CD4-positive, CD25-positive, alpha-beta regulatory T cell (primary cell): ENCODE results near the gene GFI1B. TPM values are rescaled to one million over a fixed set of nuclear protein-coding genes. Genes with fewer than 3 reads are reported as not detected.
"Not testable (repeated sequence)": the region's sequence is repeated elsewhere in the genome, so short reads cannot be mapped to it uniquely, and the experiment has no call there.

Experiments
- ATAC-seq, 2 donors: fragments of 150-1000 bp; cut with Tn5 transposase; one replicate each; pipeline ENCODE4 v1.10.0; 2021; ENCODE audit warnings: low read depth in 2 of 2, moderate number of reproducible peaks in 2 of 2, moderate library complexity in 1 of 2
- DNase-seq, 3 donors: peaks; one replicate each; pipeline versions ENCODE4 v3.0.0 to v3.0.0-alpha.2; 2012 to 2022; ENCODE audit warnings: mixed read lengths in 1 of 3
- H3K27ac ChIP-seq: one replicate; pipeline ENCODE4 v1.7.0; 2013; ENCODE audit warnings: mild to moderate bottlenecking, low read length; ENCODE audit not compliant: insufficient read depth, poor library complexity, severe bottlenecking
- H3K27me3 ChIP-seq: one replicate; pipeline ENCODE4 v1.7.0; 2013; ENCODE audit warnings: low read length; ENCODE audit not compliant: control insufficient read depth, insufficient read depth
- H3K36me3 ChIP-seq: one replicate; pipeline ENCODE4 v1.7.0; 2013; ENCODE audit warnings: mild to moderate bottlenecking, low read length, moderate library complexity; ENCODE audit not compliant: control insufficient read depth, insufficient read depth
- H3K4me1 ChIP-seq: 2 replicates; pipeline ENCODE4 v1.7.0; 2013; ENCODE audit warnings: mild to moderate bottlenecking, low read length; ENCODE audit not compliant: insufficient read depth, control insufficient read depth, poor library complexity, severe bottlenecking
- H3K4me3 ChIP-seq: one replicate; pipeline ENCODE4 v1.7.0; 2013; ENCODE audit warnings: low read depth, mild to moderate bottlenecking, low read length, moderate library complexity
- H3K9me3 ChIP-seq, 2 experiments: 1 replicate in 1 of 2; 2 replicates in 1 of 2; pipeline ENCODE4 v1.7.0; 2013; ENCODE audit warnings: low read length in 2 of 2, mild to moderate bottlenecking in 1 of 2, moderate library complexity in 1 of 2; ENCODE audit not compliant: control insufficient read depth in 2 of 2
- H3K27ac Mint-ChIP-seq, 3 donors: one replicate each; pipeline ENCODE4 v1.8.0; 2020 to 2022; ENCODE audit warnings: mild to moderate bottlenecking in 3 of 3, mixed read lengths in 3 of 3, moderate library complexity in 2 of 3
- H3K27me3 Mint-ChIP-seq: one replicate; pipeline ENCODE4 v1.8.0; 2022; ENCODE audit warnings: mild to moderate bottlenecking, mixed read lengths
- H3K36me3 Mint-ChIP-seq: one replicate; pipeline ENCODE4 v1.8.0; 2020; ENCODE audit warnings: mixed read lengths
- H3K4me1 Mint-ChIP-seq, 4 donors: one replicate each; pipeline ENCODE4 v1.8.0; 2020 to 2022; ENCODE audit warnings: mixed read lengths in 4 of 4, mild to moderate bottlenecking in 1 of 4
- H3K4me3 Mint-ChIP-seq, 4 donors: one replicate each; pipeline ENCODE4 v1.8.0; 2020 to 2022; ENCODE audit warnings: mild to moderate bottlenecking in 4 of 4, mixed read lengths in 4 of 4, moderate library complexity in 3 of 4
- H3K9me3 Mint-ChIP-seq, 7 donors: one replicate each; pipeline ENCODE4 v1.8.0; 2020 to 2022; ENCODE audit warnings: mixed read lengths in 7 of 7, mild to moderate bottlenecking in 3 of 7, moderate library complexity in 2 of 7
- polyA plus RNA-seq, 4 donors: library from polyadenylated mRNA; unstranded; fragments of 300-500 nt; fragmentation: Illumina TruSeq; gene quantifications; one replicate each; pipeline ENCODE4 v1.2.3, GENCODE V29; 2021
- total RNA-seq: library from RNA; stranded (reverse); gene quantifications from one replicate; pipeline ENCODE4 v1.2.3, GENCODE V29; 2022

GFI1B gene
- total and polyA plus RNA-seq, 5 donors from 2014 or later = 0.05 to 3.3 TPM; not detected in 3

DNA sequence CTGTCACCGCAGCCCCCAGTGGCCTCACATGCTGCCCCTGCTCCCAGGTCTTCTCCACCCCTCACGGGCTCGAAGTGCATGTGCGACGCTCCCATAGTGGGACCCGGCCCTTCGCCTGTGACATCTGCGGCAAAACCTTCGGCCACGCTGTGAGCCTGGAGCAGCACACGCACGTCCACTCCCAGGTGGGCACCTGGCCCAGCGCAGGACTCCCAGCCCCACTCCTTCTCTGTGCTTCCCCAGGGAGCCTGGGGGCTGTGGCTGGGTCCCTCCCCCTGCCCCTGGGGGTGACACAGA is 10.5 kb downstream of the GFI1B start:
- H3K4me3 ChIP-seq = no peak overlapping the region
- Mint-ChIP-seq H3K27ac (no peak overlapping the region), H3K4me1 (no peaks in the 10 kb centered on the region), H3K4me3 (no peak overlapping the region), H3K36me3 (no peaks in the 10 kb centered on the region), H3K27me3 (peaks cover 20% of the 10 kb centered on the region), H3K9me3 (peaks cover 0 to 2% (median 0%) of the 10 kb centered on the region in 7 donors)
- no peak for ATAC-seq
- peaks cover 2% of the 10 kb centered on the region for H3K27me3 ChIP-seq
- H3K4me1 ChIP-seq = no peaks in the 10 kb centered on the region
- H3K9me3 ChIP-seq = no peaks in the 10 kb centered on the region
- H3K36me3 ChIP-seq = no peaks in the 10 kb centered on the region
- H3K27ac ChIP-seq = no peak overlapping the region
- no peak for DNase-seq

DNA sequence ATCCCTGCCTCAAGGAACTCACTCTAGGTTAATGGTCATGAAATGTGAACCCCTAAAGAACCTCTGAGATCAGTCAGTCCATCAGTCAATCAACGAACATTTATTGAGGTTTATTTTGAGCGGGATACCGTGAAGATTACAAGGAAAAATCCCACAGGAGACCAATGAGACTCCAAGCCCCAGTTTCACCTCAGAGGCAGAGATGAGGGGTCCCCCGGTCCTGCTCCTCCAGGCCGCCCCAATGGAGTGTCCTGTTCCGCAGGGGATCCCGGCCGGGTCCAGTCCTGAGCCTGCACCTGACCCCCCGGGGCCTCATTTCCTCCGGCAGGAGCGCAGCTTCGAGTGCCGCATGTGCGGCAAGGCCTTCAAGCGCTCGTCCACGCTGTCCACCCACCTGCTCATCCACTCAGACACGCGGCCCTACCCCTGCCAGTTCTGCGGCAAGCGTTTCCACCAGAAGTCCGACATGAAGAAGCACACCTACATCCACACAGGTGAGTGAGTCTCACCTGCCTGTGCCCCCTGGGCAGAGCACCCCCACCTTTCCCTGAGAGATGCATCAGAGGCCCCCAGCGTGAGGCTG is 11.0 kb downstream of the GFI1B start:
- Histone ChIP-seq H3K36me3 (no peaks in the 10 kb centered on the region), H3K4me1 (no peaks in the 10 kb centered on the region), H3K27me3 (peaks cover 2% of the 10 kb centered on the region), H3K9me3 (no peaks in the 10 kb centered on the region), H3K27ac (no peak overlapping the region), H3K4me3 (no peak overlapping the region)
- Mint-ChIP-seq H3K9me3 (peaks cover 0 to 2% (median 0%) of the 10 kb centered on the region in 7 donors), H3K27me3 (peaks cover 25% of the 10 kb centered on the region), H3K4me1 (peaks cover 0 to 2% (median 1%) of the 10 kb centered on the region in 4 donors), H3K36me3 (no peaks in the 10 kb centered on the region), H3K4me3 (no peak overlapping the region), H3K27ac (no peak overlapping the region)
- DNase-seq (no peak), ATAC-seq (peak in 1 of 2 donors; percentile 16)

DNA sequence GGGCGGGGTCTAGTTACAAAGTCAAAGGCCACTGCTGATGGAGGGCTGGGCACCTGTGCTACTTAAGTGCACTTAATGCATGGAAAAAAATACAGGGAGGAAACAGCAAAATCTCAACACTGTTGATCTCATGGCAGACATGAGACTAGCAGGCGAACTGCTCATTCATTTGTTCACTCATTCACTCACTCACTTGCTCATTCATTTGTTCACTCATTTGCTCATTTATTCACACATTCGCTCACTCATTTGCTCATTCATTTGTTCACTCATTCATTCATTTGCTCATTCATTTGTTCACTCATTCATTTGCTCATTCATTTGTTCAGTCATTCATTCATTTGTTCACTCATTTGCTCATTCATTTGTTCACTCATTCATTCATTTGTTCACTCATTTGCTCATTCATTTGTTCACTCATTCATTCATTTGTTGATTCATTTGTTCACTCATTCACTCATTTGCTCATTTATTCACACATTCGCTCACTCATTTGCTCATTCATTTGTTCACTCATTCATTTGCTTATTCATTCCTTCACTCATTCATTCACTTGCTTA is 11.6 kb downstream of the GFI1B start:
- H3K27me3 Mint-ChIP-seq = peaks cover 25% of the 10 kb centered on the region
- ATAC-seq (peak in 1 of 2 donors; percentile 11), DNase-seq (peak in 2 of 3 donors; percentile 23 to 35)
- H3K4me1 ChIP-seq, H3K9me3 ChIP-seq, H3K36me3 ChIP-seq, H3K27me3 ChIP-seq, H3K4me3 ChIP-seq, H3K9me3 Mint-ChIP-seq, H3K27ac ChIP-seq, H3K36me3 Mint-ChIP-seq, H3K4me1 Mint-ChIP-seq, H3K27ac Mint-ChIP-seq, H3K4me3 Mint-ChIP-seq: not testable (repeated sequence)

GRCh38 chr9:132990781-132991180 is 12.3 kb downstream of the GFI1B start:
- Histone ChIP-seq H3K27ac (no peak overlapping the region), H3K36me3 (no peaks in the 10 kb centered on the region), H3K27me3 (peaks cover under 1% of the 10 kb centered on the region), H3K4me3 (no peak overlapping the region), H3K4me1 (no peaks in the 10 kb centered on the region), H3K9me3 (no peaks in the 10 kb centered on the region)
- no peak overlapping the region for H3K27ac Mint-ChIP-seq
- peaks cover 25% of the 10 kb centered on the region for H3K27me3 Mint-ChIP-seq
- peaks cover 0 to 2% (median 0%) of the 10 kb centered on the region in 7 donors for H3K9me3 Mint-ChIP-seq
- peaks cover 0 to 3% (median 1%) of the 10 kb centered on the region in 4 donors for H3K4me1 Mint-ChIP-seq
- ATAC-seq (no peak), DNase-seq (no peak)
- no peaks in the 10 kb centered on the region for H3K36me3 Mint-ChIP-seq
- H3K4me3 Mint-ChIP-seq = no peak overlapping the region

DNA sequence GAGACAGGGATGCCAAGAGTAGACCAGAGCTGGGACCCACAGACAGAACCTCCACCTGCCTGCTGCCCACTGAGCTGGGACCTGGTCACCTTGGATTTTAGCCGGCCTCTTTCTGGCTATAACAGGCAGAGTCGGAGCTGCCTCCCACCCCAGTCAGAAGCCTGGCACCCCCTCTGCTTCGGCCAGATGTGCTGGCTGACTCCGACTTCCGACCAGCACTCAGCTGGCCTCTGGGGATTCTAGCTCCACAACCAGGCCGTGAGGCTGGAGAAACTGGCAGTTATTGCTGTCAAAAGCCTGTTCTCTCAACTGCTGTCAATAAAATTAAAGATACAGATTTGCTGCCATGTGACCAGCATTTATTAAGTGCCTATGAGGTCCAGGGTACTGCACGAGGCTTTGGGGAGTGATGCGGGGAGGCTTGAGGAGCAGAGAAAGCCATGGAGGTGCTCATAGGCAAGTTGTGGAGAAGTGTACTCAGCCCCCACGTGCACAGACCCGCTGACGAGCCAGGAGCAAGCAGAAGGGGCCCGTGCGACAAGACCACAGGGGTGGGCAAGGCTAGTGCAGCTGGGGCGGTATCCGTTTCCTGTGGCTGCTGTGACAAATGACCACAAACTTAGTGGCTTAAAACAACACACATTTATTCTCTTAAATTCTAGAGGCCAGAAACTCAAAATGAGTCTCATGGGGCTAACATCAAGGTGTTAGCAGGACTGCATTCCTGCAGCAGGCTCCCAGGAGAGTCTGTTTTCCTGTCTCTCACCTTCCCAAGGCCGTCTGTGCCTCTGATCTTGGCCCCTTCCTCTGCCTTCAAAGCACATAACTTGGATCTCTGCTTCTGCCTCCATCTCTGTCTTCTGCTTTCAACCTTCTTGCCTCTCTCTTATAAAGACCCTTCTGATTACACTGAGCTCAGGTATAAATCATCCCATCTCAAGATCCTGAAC is 13.1 kb downstream of the GFI1B start:
- H3K27ac Mint-ChIP-seq = peak overlapping the region in 1 of 3 donors; percentile 93
- H3K9me3 Mint-ChIP-seq = peaks cover 0 to 2% (median 0%) of the 10 kb centered on the region in 7 donors
- no peak for ATAC-seq

DNA sequence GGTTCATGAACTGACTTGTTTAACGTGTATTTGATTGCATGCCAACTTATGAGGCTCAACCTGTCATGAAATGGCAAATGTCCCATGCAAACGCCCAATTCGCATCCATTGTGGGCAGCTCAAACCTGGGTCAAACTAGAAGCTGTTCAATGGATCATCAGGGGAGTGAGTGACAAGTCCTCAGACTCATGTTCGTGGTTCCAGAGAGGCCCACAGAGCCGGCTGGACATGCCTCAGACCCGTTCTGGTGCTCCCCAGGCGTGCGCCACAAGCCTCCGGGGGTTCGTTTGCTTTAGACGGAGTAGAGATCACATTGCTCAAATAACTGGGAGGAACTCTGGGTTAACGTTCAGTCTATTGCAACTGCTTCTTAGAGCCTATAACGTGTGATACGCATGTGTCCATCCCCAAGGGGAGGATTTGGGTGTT is 15.0 kb downstream of the GFI1B start:
- Mint-ChIP-seq H3K4me1 (peaks cover 0 to 3% (median 1%) of the 10 kb centered on the region in 4 donors), H3K27me3 (peaks cover 37% of the 10 kb centered on the region), H3K36me3 (no peaks in the 10 kb centered on the region), H3K27ac (no peak overlapping the region), H3K4me3 (no peak overlapping the region), H3K9me3 (peaks cover 0 to 2% (median 0%) of the 10 kb centered on the region in 7 donors)
- no peaks in the 10 kb centered on the region for H3K36me3 ChIP-seq
- no peaks in the 10 kb centered on the region for H3K27me3 ChIP-seq
- H3K4me1 ChIP-seq = no peaks in the 10 kb centered on the region
- ATAC-seq (no peak), DNase-seq (no peak)
- H3K27ac ChIP-seq = no peak overlapping the region
- H3K4me3 ChIP-seq = no peak overlapping the region
- no peaks in the 10 kb centered on the region for H3K9me3 ChIP-seq

More for the DNA sequence above, 13.1 kb downstream of the GFI1B start:
- Histone ChIP-seq H3K4me3 (no peak overlapping the region), H3K27me3 (no peaks in the 10 kb centered on the region), H3K4me1 (no peaks in the 10 kb centered on the region), H3K9me3 (no peaks in the 10 kb centered on the region), H3K36me3 (no peaks in the 10 kb centered on the region), H3K27ac (no peak overlapping the region)
- no peak for DNase-seq
- peaks cover 30% of the 10 kb centered on the region for H3K27me3 Mint-ChIP-seq
- H3K36me3 Mint-ChIP-seq = no peaks in the 10 kb centered on the region
- H3K4me1 Mint-ChIP-seq = peaks cover 0 to 3% (median 1%) of the 10 kb centered on the region in 4 donors
- H3K4me3 Mint-ChIP-seq = no peak overlapping the region

DNA sequence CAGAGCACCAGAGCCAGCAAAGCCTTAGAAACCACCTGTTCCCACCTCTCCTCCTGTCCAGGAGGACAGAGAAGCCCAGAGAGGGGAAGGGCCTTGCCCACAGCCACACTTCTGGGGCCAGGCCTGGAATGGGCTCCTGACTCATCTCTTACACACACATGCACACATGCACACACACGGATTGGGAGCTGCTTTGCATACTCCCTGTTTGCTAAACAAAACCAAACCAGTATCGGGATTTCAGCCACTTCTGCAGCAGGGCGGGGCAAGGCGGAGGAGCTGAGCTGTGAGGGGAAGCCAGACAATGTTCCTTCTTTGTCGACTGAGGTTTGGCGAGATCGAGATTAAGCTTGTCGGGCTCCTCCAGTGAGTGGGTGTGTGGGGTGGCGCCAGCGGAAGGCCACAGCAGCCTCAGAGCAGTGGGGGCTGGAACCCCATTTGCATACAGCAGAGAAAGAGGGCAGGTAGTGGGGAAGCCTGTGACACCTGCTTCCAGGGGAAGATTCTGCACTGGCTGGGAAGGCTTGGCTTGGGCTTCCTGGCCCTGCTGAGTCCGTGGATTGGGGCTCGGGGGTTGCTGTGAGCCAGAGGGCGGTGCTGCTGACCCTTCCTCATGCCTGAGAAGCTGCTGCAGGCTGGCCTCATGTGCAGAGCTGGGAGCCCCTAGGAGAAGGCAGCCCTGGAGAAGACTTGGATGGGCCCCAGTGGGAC is 16.1 kb downstream of the GFI1B start:
- ATAC-seq = no peak
- no peak overlapping the region for H3K4me3 ChIP-seq
- H3K4me1 Mint-ChIP-seq = peaks cover 0 to 3% (median 1%) of the 10 kb centered on the region in 4 donors
- no peak overlapping the region for H3K4me3 Mint-ChIP-seq
- H3K27me3 ChIP-seq = no peaks in the 10 kb centered on the region
- no peak overlapping the region for H3K27ac ChIP-seq
- H3K9me3 ChIP-seq = no peaks in the 10 kb centered on the region
- DNase-seq = no peak
- H3K27me3 Mint-ChIP-seq = peaks cover 34% of the 10 kb centered on the region
- H3K36me3 Mint-ChIP-seq = no peaks in the 10 kb centered on the region
- peaks cover 0 to 2% (median 0%) of the 10 kb centered on the region in 7 donors for H3K9me3 Mint-ChIP-seq
- no peaks in the 10 kb centered on the region for H3K4me1 ChIP-seq
- H3K27ac Mint-ChIP-seq = peak overlapping the region in 1 of 3 donors; percentile 36
- H3K36me3 ChIP-seq = no peaks in the 10 kb centered on the region
